Erythroblast (primary cell): Measurements from ENCODE around the gene DRAM2.

Experiments used
- GATA1 ChIP-seq: IDR thresholded peaks from 2 replicates; pipeline ENCODE4 v1.6.1; 2011; ENCODE audit warnings: low read depth, mild to moderate bottlenecking, control low read depth, low read length, moderate library complexity
- POLR2A ChIP-seq: IDR thresholded peaks from 2 replicates; pipeline ENCODE4 v1.6.1; 2011; ENCODE audit warnings: mild to moderate bottlenecking, low read length

DNA sequence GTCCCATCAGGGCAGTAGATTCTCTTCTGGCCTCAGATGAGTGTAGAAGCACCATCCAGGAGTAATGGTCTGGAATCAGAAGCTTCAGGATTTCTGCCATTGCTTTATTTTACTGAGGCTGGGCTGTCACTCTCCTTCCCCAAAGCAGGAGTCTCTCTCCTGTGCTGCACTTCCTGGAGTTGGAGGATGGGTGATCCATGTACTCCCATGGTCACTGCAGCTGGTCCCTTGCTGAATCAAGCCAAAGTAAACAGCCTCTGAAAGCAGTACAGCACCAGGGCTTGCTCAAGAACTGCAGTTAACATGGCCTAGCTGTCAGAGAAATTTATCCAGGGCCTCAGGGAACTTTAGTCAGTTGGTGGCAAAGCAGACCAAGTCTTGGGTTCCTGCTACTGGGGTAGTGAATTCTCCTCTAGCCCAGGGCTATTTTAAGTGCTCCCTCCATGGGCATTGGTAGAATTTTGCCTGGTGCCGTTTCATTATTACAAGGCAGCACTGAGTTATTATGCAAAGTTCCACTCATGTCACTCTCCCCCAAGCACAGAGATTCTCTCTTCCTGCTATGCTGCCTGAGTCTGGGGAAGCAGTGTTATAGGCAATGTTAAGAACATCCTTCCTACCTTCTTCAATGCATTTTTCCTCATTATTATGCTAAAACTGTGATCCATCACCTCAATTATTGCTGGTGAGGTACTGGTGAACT is 29.5 kb downstream of the DRAM2 start:
- TF ChIP-seq POLR2A, result no peak
- no peak for TF ChIP-seq GATA1
